ENCODE data around the gene ELAVL2. TPM values are rescaled to one million over a fixed set of nuclear protein-coding genes. Genes with fewer than 3 reads are reported as not detected.

ELAVL2 gene
- total RNA-seq, 4 donors from 2014 or later: 0.84 TPM; not detected in 2

DNA sequence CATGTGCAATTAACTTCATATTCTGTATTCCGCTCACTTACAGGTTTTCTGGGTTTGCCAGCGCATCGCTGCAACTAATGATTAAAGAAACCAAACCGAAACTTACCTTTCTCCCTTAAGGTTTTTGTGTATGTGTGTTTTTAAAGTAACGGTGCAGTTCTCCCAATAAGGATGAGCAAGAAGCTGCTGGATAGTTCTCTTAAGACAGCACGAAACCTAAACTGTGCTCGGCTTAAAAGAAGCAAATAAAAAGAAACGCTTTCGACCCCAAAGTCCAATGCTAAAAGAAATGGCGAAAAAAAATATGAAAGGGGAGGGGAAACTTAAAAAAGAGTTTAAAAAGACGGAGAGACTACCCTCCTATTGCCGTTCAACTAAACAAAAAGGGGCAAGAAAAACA, 340 bp downstream of the ELAVL2 start:
- no peak for ATAC-seq (ENCODE audit: low FRiP score)
- TF ChIP-seq CTCF (IDR thresholded peaks at IDR 0.05): no peak
- no peak for DNase-seq (ENCODE audit: low spot score)

- no peak for ATAC-seq (ENCODE audit: low FRiP score)
- no peak for TF ChIP-seq CTCF (IDR thresholded peaks at IDR 0.05)
These were observed 1.0 kb downstream of the ELAVL2 start for GRCh38 chr9:23824830-23825591.

GRCh38 chr9:23823986-23824829, 1.8 kb downstream of the ELAVL2 start:
- ATAC-seq (ENCODE audit: low FRiP score) (no peak), DNase-seq (ENCODE audit: low spot score) (no peak)
- no peak for TF ChIP-seq CTCF (IDR thresholded peaks at IDR 0.05)

More at GRCh38 chr9:23824830-23825591, 1.0 kb downstream of the ELAVL2 start:
- no peak for DNase-seq (ENCODE audit: low spot score)

DNA sequence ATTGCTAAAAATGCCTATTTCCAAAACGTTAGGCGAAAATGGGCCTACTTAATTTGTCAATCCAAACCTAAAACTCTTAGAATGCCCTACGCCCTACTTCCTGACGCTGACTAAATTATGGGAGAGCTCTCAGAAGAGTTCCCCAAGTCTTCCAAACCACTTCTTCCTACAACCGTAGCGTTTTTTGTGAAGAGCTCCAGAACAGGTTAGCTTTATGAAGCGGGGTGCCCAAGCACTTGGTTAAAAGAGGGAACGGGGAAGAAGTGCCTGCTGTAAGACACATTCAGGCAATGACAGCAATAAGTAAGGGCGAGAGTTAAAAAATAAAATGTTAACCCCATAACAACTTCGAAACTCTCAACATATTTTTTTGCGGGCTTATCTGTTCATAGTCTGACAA, 2.8 kb downstream of the ELAVL2 start:
- no peak for ATAC-seq (ENCODE audit: low FRiP score)
- no peak for TF ChIP-seq CTCF (IDR thresholded peaks at IDR 0.05)
- no peak for DNase-seq (ENCODE audit: low spot score)

DNA sequence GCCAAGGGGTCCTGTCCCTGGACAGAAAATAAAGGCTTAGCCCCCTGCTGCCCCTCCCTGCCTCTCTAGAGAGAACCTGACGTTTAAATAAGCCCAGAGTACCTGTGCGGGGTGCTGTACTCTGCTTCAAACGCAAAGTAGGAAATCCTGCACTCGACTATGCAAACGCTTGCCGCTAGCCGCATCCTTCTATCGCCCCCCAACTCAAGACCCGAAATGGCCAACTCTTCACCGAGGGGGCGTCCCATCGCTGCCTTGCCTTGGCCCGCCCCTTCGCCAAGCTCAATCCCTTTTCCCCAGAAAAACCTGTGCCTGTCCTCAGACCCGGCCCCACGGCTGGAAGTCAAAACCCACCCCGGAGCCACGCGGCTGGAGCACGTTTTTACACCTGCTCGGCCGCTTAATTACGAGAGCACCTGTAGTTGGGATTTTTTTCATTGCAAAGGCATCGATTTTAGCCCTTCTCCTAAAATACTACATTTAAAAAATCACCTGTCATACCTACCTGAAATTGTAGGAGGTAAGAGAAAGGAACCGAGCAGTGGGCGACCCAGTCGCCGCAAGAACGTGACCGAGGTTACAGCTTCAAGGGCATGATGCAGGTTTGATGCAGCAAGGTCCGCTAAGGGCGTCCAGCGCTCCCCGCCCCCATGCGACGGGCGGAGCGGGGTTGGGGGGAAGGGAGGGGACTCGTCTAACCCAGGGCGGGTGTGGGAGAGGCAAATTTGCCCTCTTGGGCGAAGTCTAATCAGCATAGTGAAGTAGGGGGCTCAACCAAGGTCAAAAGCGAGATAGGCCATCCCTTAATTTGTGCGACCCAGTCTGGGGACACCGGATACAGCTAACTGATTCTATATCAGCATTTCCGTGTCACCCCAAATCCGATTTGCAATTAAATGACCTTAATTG, 3.5 kb downstream of the ELAVL2 start:
- TF ChIP-seq CTCF (IDR thresholded peaks at IDR 0.05): no peak
- ATAC-seq (ENCODE audit: low FRiP score): no peak
- no peak for DNase-seq (ENCODE audit: low spot score)

DNA sequence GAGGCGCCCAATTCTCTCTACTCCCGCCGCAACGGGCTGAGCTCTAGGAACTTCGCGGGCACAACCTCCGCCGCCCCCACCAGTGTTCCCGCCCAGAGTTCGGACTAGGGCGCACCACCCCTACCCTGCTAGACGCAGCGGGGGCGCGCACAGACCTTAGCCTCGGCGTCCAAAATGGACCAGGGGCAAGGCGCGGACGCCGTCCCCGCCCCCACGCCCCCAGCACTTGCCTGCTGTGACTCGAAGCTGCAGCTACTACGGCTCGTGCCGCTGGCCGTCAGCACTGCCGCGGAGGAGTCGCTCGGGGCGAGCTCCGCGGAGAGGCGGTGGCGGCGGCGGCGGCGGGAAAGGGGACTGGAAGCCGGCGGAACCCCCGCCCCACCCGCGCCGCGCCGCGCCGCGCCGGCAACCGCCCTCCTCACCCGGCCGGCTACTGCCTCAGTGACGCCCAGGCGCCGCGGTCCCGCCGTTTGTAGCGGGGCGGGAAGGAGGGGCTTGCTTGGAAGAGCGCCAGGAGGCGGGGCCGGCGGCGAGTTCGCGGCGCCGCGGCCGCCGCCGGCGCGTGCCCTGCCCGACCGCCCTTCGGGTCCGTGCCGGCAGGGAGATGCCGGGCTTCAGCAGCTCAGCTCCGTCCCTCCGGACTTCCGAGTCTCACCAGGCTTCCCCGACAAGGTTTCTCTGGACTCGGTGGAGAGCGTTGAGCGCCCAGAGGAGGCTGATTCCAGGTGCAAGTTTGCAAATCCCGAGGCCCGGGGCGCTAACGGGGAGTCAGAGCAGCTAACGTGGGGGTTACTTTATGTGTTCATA, 4.5 kb downstream of the ELAVL2 start:
- TF ChIP-seq CTCF (IDR thresholded peaks at IDR 0.05): no peak

More for the DNA sequence above, 4.5 kb downstream of the ELAVL2 start:
- ATAC-seq (ENCODE audit: low FRiP score) (peak; percentile 26), DNase-seq (ENCODE audit: low spot score) (no peak)

Measured in omental fat pad (tissue), 4 donors.